Stomach (tissue), 8 donors: ENCODE measurements around the gene C17orf114.

ENCODE experiments used
- DNase-seq, 2 donors: peaks; one replicate each; pipeline versions ENCODE4 v3.0.0 to v3.0.0-alpha.2; 2013 to 2019
- H3K27ac ChIP-seq, 5 donors: fragments of 200-600 bp in 4 of 5; sonication (generic) in 4 of 5; one replicate each; pipeline ENCODE4 v1.5.1; 2013 to 2019; ENCODE audit warnings: mild to moderate bottlenecking in 1 of 5, moderate library complexity in 1 of 5
- H3K27me3 ChIP-seq, 3 donors: fragments of 200-600 bp; sonication (generic); one replicate each; pipeline ENCODE4 v1.5.1; 2017 to 2019; ENCODE audit warnings: mixed run types in 1 of 3
- H3K36me3 ChIP-seq, 4 donors: fragments of 200-600 bp; sonication (generic); 1 replicate in 3 of 4; 2 replicates in 1 of 4; pipeline ENCODE4 v1.5.1; 2016 to 2019
- H3K4me1 ChIP-seq, 4 donors: fragments of 200-600 bp; sonication (generic); one replicate each; pipeline ENCODE4 v1.5.1; 2016 to 2019
- H3K4me3 ChIP-seq, 4 donors: fragments of 200-600 bp; sonication (generic) in 3 of 4; one replicate each; pipeline ENCODE4 v1.5.1; 2016 to 2019; ENCODE audit warnings: mild to moderate bottlenecking in 1 of 4
- H3K9me3 ChIP-seq, 4 donors: fragments of 200-600 bp; sonication (generic); one replicate each; pipeline ENCODE4 v1.5.1; 2016 to 2019
- EP300 ChIP-seq: sonication (generic); formaldehyde crosslinking; IDR thresholded peaks from one replicate; pipeline ENCODE4 v1.6.1; 2017; ENCODE audit warnings: antibody characterized with exemption
- POLR2A ChIP-seq, 4 donors: fragments of 450-650 bp; IDR thresholded peaks; one replicate each; pipeline ENCODE4 v1.6.1; 2016; ENCODE audit warnings: antibody characterized with exemption in 4 of 4, control low read depth in 2 of 4, mild to moderate bottlenecking in 1 of 4, moderate library complexity in 1 of 4
- POLR2AphosphoS5 ChIP-seq, 3 donors: sonication (generic); formaldehyde crosslinking; IDR thresholded peaks; one replicate each; pipeline ENCODE4 v1.6.1; 2016; ENCODE audit warnings: antibody characterized with exemption in 3 of 3
- WGBS, 5 donors: extraction: QIAGEN DNeasy Blood & Tissue Kit in 3 of 5; methylation state at CpG; one replicate each; pipeline versions ENCODE4 v1.1.5 to v1.1.7; 2013 to 2018; 5-methylcytosine and 5-hydroxymethylcytosine counted together
- intact Hi-C: fragments of 100-400 bp; cut with DNase I; formaldehyde crosslinking; loops from one replicate; pipeline ENCODE4 v1.15.1; 2023; ENCODE audit warnings: low total_unique reads
- TF ChIP-seq, protein P1 (sequence below), 7 experiments: fragments of 450-650 bp in 4 of 7; fragments of 200-600 bp in 3 of 7; sonication (generic) in 3 of 7; IDR thresholded peaks; one replicate each; pipeline ENCODE4 v1.5.1; 2016 to 2019; ENCODE audit warnings: antibody characterized with exemption in 7 of 7, control low read depth in 2 of 7, mild to moderate bottlenecking in 1 of 7
- donor health status: healthy with polysubstance abuse.
- donor health status: Bipolar disorder and iron deficiency.
- donor health status: healthy.

The C17orf114 gene

DNA sequence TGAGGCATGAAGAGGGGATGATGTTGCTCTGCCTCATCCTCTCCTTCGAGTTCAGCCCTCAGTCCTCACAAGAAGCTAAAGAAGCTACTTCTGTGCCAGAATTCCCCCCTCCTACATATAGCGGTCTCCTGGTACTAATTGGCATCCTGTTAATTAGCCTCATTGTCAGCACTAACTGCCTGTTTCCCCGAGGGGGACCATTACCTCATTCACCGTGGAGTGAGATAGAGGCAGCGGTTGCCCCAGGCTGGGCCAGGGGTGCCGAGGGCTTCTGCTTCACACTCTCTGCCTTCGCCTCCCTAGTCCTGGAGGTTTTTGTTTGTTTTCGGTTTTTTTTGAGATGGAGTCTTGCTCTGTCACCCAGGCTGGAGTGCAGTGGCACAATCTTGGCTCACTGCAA lies 25.3 kb upstream of the C17orf114 start:
- H3K9me3 ChIP-seq = no peaks in the 10 kb centered on the region
- no peak overlapping the region for H3K27ac ChIP-seq
- no peak for DNase-seq
- 67 to 77% (median 69%) methylated on average over 8 of the region's 8 CpGs for WGBS, 5 donors
- no peak overlapping the region for H3K4me3 ChIP-seq
- no peak for TF ChIP-seq EP300
- TF ChIP-seq POLR2A (IDR thresholded peaks at IDR 0.05) = no peak
- no peak for TF ChIP-seq POLR2AphosphoS5 (IDR thresholded peaks at IDR 0.05)
- TF ChIP-seq, protein P1, sequence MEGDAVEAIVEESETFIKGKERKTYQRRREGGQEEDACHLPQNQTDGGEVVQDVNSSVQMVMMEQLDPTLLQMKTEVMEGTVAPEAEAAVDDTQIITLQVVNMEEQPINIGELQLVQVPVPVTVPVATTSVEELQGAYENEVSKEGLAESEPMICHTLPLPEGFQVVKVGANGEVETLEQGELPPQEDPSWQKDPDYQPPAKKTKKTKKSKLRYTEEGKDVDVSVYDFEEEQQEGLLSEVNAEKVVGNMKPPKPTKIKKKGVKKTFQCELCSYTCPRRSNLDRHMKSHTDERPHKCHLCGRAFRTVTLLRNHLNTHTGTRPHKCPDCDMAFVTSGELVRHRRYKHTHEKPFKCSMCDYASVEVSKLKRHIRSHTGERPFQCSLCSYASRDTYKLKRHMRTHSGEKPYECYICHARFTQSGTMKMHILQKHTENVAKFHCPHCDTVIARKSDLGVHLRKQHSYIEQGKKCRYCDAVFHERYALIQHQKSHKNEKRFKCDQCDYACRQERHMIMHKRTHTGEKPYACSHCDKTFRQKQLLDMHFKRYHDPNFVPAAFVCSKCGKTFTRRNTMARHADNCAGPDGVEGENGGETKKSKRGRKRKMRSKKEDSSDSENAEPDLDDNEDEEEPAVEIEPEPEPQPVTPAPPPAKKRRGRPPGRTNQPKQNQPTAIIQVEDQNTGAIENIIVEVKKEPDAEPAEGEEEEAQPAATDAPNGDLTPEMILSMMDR (IDR thresholded peaks at IDR 0.05) = no peak
- peaks cover 0 to 7% (median 3%) of the 10 kb centered on the region in 4 donors for H3K4me1 ChIP-seq
- intact Hi-C loops = no loop called here
- H3K36me3 ChIP-seq = peaks cover 3 to 15% (median 13%) of the 10 kb centered on the region in 4 donors
- no peaks in the 10 kb centered on the region for H3K27me3 ChIP-seq

DNA sequence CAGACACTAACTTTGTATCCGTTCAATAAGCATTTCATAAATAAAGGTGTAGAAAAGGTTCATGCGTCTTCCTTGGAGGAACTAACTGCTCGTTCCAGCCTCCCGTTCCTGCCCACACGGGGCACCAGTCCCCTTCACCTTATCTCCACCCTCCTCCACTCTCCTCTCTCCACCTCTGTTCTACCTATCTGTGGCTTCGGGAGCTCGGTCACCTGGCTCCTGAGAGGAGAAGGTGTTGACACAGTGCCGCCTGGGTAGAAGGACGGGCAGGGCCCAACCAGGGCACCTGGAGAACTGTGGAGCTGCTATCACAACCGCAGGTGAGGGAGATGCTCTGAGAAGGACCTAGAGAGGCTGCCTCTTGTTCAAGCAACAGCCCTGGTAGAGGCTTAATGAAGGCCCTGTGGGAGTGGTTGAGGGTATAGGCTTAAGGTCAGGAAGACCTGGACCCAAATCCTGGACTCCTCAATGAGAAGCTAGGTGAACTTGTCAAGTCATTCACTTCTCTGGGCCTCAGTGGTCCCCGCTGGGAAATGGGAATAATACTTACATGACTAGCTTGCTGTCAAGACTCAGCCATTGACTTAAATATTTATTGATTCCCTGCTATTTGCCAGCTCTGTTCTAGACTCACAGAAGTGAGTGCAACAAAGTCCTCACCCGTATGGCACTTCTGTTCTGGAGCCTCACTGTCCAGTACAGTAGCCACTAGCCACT lies 21.4 kb upstream of the C17orf114 start:
- TF ChIP-seq, protein P1 (IDR thresholded peaks at IDR 0.05) = no peak
- TF ChIP-seq POLR2AphosphoS5 (IDR thresholded peaks at IDR 0.05) (no peak), EP300 (no peak), POLR2A (IDR thresholded peaks at IDR 0.05) (no peak)
- H3K27ac ChIP-seq = no peak overlapping the region
- intact Hi-C loops = no loop called here
- 41 to 63% (median 57%) methylated on average over 12 of the region's 12 CpGs for WGBS, 5 donors
- peaks cover 0 to 7% (median 3%) of the 10 kb centered on the region in 4 donors for H3K4me1 ChIP-seq
- no peak overlapping the region for H3K4me3 ChIP-seq
- H3K9me3 ChIP-seq = no peaks in the 10 kb centered on the region
- DNase-seq = peak in 1 of 2 donors; percentile 34
- H3K27me3 ChIP-seq = no peaks in the 10 kb centered on the region
- peaks cover 3 to 52% (median 40%) of the 10 kb centered on the region in 4 donors for H3K36me3 ChIP-seq

DNA sequence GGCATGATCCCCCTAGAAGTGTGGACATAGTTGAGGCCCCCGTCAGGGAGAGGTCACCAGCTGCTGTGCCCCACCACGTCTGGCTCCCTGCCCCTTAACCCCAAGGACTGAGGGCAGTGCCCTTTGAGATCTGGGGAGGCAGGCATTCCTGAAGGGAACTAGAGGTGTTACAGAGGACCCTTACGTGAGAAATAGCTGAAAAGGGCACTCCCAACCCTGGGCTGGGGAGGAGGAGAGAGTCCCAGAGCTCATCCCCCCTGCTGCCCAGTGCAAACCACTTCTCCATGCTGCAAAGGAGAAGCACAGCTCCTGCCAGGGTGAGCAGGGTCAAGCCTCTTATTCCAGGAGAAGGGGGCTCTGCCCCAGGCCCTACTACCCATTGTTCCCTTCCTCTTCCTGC lies 20.7 kb upstream of the C17orf114 start:
- intact Hi-C loops = no loop called here
- no peak for DNase-seq
- H3K4me3 ChIP-seq = no peak overlapping the region
- TF ChIP-seq POLR2AphosphoS5 (IDR thresholded peaks at IDR 0.05) = no peak
- TF ChIP-seq, protein P1 (IDR thresholded peaks at IDR 0.05) = no peak
- TF ChIP-seq EP300 = no peak
- no peak for TF ChIP-seq POLR2A (IDR thresholded peaks at IDR 0.05)
- peaks cover 0 to 7% (median 3%) of the 10 kb centered on the region in 4 donors for H3K4me1 ChIP-seq
- H3K27ac ChIP-seq = no peak overlapping the region
- H3K9me3 ChIP-seq = no peaks in the 10 kb centered on the region
- H3K27me3 ChIP-seq = no peaks in the 10 kb centered on the region
- H3K36me3 ChIP-seq = peaks cover 3 to 59% (median 47%) of the 10 kb centered on the region in 4 donors
- WGBS, 5 donors = 62 to 72% (median 66%) methylated on average over 3 of the region's 3 CpGs

DNA sequence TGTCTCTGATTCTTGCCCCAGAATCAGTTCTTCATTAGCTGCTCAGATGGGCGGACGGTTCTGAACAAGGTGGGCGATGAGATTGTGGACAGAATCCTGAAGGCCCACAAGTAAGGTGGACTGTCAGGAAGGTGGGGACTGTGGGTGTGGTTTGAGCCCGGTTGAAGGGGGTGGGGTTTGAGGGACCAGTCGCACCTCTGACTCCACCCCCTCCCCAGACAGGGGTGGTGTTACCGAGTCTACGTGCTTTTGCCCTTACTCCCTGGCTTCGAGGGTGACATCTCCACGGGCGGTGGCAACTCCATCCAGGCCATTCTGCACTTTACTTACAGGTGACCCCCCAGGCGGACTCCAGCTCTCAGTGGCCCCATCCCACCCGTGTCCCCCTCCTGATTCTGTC lies 16.1 kb upstream of the C17orf114 start:
- Histone ChIP-seq H3K27ac (no peak overlapping the region), H3K27me3 (no peaks in the 10 kb centered on the region), H3K4me3 (no peak overlapping the region), H3K36me3 (peaks cover 20 to 90% (median 78%) of the 10 kb centered on the region in 4 donors), H3K9me3 (no peaks in the 10 kb centered on the region), H3K4me1 (peaks cover 0 to 4% (median 2%) of the 10 kb centered on the region in 4 donors)
- intact Hi-C loops = loop anchor here (10.0 kb wide), 1 partner anchor 57 kb away; no protein-coding TSS in a partner anchor
- no peak for DNase-seq
- 74 to 81% (median 77%) methylated on average over 12 of the region's 12 CpGs for WGBS, 5 donors
- no peak for TF ChIP-seq POLR2AphosphoS5 (IDR thresholded peaks at IDR 0.05)
- no peak for TF ChIP-seq EP300
- TF ChIP-seq, protein P1 (IDR thresholded peaks at IDR 0.05) = no peak
